ENCODE measurements around the gene CNIH1. TPM values are rescaled to one million over a fixed set of nuclear protein-coding genes. Genes with fewer than 3 reads are reported as not detected.
"Not testable (repeated sequence)": the region's sequence is repeated elsewhere in the genome, so short reads cannot be mapped to it uniquely, and the experiment has no call there.

Gene CNIH1
- total RNA-seq, 6 donors from 2014 or later = 37.7 to 105 (median 57.9) TPM

- Histone ChIP-seq H3K4me3 (no peak overlapping the region), H3K36me3 (no peaks in the 10 kb centered on the region), H3K9me3 (no peaks in the 10 kb centered on the region), H3K27me3 (no peaks in the 10 kb centered on the region), H3K27ac (no peak overlapping the region), H3K4me1 (no peaks in the 10 kb centered on the region)
- TF ChIP-seq CTCF (IDR thresholded peaks at IDR 0.05) (no peak), POLR2A (IDR thresholded peaks at IDR 0.05) (no peak), POLR2AphosphoS5 (IDR thresholded peaks at IDR 0.05) (no peak)
- no peak for DNase-seq
- 100% methylated on average over 1 of the region's 1 CpG for WGBS, 2 donors
- no peak for ATAC-seq (ENCODE audit: low FRiP score in 2 of 2)
These were observed 31.0 kb downstream of the CNIH1 start for GRCh38 chr14:54410215-54410614.

- not testable (repeated sequence) for DNase-seq; H3K36me3 ChIP-seq; ATAC-seq (ENCODE audit: low FRiP score in 2 of 2); H3K4me3 ChIP-seq; H3K27ac ChIP-seq; H3K4me1 ChIP-seq; H3K27me3 ChIP-seq; H3K9me3 ChIP-seq
- WGBS, 2 donors = 95% methylated on average over 6 of the region's 6 CpGs
These were observed 37.7 kb downstream of the CNIH1 start for GRCh38 chr14:54403401-54404005.

- no peaks in the 10 kb centered on the region for H3K27me3 ChIP-seq
- TF ChIP-seq EP300 (IDR thresholded peaks at IDR 0.05) = no peak
- no peak for TF ChIP-seq POLR2A (IDR thresholded peaks at IDR 0.05)
- TF ChIP-seq POLR2AphosphoS5 (IDR thresholded peaks at IDR 0.05) = no peak
- TF ChIP-seq CTCF (IDR thresholded peaks at IDR 0.05) = no peak
- ATAC-seq (ENCODE audit: low FRiP score in 2 of 2) = no peak
- H3K27ac ChIP-seq = no peak overlapping the region
- H3K9me3 ChIP-seq = no peaks in the 10 kb centered on the region
- 92 to 95% methylated on average over 2 of the region's 2 CpGs for WGBS, 2 donors
- no peak overlapping the region for H3K4me3 ChIP-seq
- H3K36me3 ChIP-seq = no peaks in the 10 kb centered on the region
- no peak for DNase-seq
- peaks cover 4 to 16% (median 5%) of the 10 kb centered on the region in 4 donors for H3K4me1 ChIP-seq
These were observed 41.6 kb downstream of the CNIH1 start for GRCh38 chr14:54399560-54399959.

- H3K9me3 ChIP-seq = no peaks in the 10 kb centered on the region
- no peaks in the 10 kb centered on the region for H3K36me3 ChIP-seq
- 2% methylated on average over 22 to 72 of the region's 76 CpGs for WGBS, 2 donors
- DNase-seq = peak; percentile 96 to 99
- H3K27ac ChIP-seq = peak within 1 kb of the TSS in 2 of 4 donors; percentile 68 to 70
- peaks cover 4 to 16% (median 5%) of the 10 kb centered on the region in 4 donors for H3K4me1 ChIP-seq
- TF ChIP-seq EP300 (IDR thresholded peaks at IDR 0.05) = no peak
- TF ChIP-seq POLR2AphosphoS5 (IDR thresholded peaks at IDR 0.05) = peak; percentile 11 to 82
- peak in 3 of 4 donors; percentile 43 to 83 (median 59) for TF ChIP-seq POLR2A (IDR thresholded peaks at IDR 0.05)
- TF ChIP-seq CTCF (IDR thresholded peaks at IDR 0.05) = peak; percentile 32 to 78 (median 67)
- peak; percentile 99 for ATAC-seq (ENCODE audit: low FRiP score in 2 of 2)
- H3K27me3 ChIP-seq = no peaks in the 10 kb centered on the region
- peak within 1 kb of the TSS; percentile 49 to 82 (median 64) for H3K4me3 ChIP-seq
These were observed 44.5 kb downstream of the CNIH1 start, which contains the start of gene CDKN3 for GRCh38 chr14:54396493-54397335. Gene CDKN3 (plus strand): TSS chr14:54397007. CDS start chr14:54397069, 62 bp downstream.

- ATAC-seq (ENCODE audit: low FRiP score in 2 of 2) = no peak
These were observed 45.0 kb downstream of the CNIH1 start for GRCh38 chr14:54396183-54396492.

More at GRCh38 chr14:54396183-54396492, 45.0 kb downstream of the CNIH1 start:
- no peak for DNase-seq
- H3K4me1 ChIP-seq = peaks cover 4 to 16% (median 5%) of the 10 kb centered on the region in 4 donors
- no peaks in the 10 kb centered on the region for H3K36me3 ChIP-seq
- H3K4me3 ChIP-seq = peak overlapping the region in 3 of 4 donors; percentile 58 to 82 (median 70)
- no peaks in the 10 kb centered on the region for H3K27me3 ChIP-seq
- H3K27ac ChIP-seq = peak overlapping the region in 1 of 4 donors; percentile 68
- TF ChIP-seq CTCF (IDR thresholded peaks at IDR 0.05) = no peak
- TF ChIP-seq POLR2AphosphoS5 (IDR thresholded peaks at IDR 0.05) = no peak
- TF ChIP-seq EP300 (IDR thresholded peaks at IDR 0.05) = no peak
- no peak for TF ChIP-seq POLR2A (IDR thresholded peaks at IDR 0.05)
- H3K9me3 ChIP-seq = no peaks in the 10 kb centered on the region
- WGBS, 2 donors = 73 to 75% methylated on average over 9 of the region's 9 CpGs

Data from upper lobe of left lung (tissue), 6 donors.